ENCODE measurements around the gene ANKMY2.

DNA sequence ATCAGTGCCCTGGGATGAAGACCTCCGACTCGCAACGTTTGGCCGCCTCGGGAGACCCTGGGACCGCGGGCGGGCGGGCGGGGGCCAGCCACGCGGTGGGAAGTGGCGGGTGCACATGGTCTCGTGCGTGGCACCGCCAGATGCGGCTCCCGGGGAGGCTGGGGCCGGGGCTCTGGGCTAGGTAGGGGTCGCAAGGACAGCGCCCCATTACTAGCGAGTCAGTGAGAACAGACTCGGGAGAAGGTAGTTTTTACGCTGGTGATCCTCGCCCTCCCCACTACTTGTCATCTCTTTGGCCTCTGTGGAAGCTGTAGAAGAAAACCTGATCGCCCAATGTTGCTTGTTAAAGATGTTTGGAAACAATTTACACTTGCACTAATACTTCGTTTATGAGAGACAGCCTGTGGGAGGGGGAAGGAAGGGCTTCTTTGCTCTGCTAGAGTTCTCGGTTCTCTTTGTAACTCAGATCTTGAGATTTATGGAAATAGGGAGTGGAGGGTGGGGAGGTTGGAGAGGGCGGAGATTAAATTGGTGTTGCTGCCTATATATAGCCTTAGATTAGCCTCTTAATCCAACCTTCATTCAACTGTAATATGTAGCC, 1.0 kb upstream of the ANKMY2 start:
- TF ChIP-seq CTCF (IDR thresholded peaks at IDR 0.05) = no peak
- no peak for TF ChIP-seq EP300 (IDR thresholded peaks at IDR 0.05)

All from ovary (tissue), 3 donors.